ENCODE measurements around the gene NCF4. TPM values are rescaled to one million over a fixed set of nuclear protein-coding genes. Genes with fewer than 3 reads are reported as not detected.

NCF4 gene
- total RNA-seq, 1 donor, result 0.36 TPM

DNA sequence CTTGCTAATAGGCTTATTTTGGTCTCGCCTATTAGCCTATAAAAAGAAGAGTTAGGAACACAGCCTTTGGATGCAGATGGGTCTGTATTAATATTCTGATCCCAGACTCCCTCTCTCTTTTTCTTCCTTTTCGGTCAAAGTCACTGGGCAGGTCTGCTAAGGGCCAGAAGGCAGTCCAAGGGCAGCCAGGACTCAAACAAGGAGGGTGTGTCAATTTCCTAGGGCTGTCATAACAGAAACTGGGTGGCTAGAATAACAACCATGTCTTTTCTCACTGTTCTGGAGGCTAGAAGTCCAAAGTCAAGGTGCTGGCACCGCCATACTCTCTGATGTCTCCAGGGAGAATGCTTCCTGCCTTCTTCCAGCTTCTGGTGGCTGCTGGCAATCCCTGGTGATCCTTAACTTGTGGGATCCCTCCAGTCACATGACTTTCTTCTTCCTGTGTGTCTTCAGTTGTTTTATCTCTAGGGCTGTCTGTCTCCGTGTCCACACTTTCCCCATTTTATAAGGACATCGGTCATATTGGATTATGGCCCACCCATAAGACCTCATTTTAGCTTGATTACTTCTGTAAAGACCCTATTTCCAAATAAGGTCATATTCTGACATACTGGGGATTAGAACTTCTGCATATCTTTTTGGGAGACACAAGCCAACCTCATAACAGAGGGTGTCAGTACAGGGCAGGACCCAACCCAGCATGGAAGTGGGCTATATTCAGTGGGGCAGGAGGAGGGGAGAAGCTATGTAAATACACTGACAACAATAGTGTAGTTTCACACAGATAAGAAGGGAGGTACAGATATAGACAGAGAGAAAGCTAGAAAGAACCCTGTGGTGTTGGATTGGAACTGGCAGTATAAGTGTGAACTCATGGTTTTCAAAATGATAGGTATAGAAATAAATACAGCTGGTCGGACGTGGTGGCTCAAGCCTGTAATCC, 46.7 kb downstream of the NCF4 start:
- H2AFZ ChIP-seq (ENCODE audit: low read length), result no peak overlapping the region
- H3K4me3 ChIP-seq (ENCODE audit: insufficient read depth, low read length), result no peak overlapping the region
- peaks cover 7% of the 10 kb centered on the region for H3K4me1 ChIP-seq (ENCODE audit: insufficient read depth, low read length)
- H3K27ac ChIP-seq (ENCODE audit: low read depth, low read length), result no peak overlapping the region
- no peaks in the 10 kb centered on the region for H4K20me1 ChIP-seq (ENCODE audit: insufficient read depth, low read length)
- TF ChIP-seq, protein P1, sequence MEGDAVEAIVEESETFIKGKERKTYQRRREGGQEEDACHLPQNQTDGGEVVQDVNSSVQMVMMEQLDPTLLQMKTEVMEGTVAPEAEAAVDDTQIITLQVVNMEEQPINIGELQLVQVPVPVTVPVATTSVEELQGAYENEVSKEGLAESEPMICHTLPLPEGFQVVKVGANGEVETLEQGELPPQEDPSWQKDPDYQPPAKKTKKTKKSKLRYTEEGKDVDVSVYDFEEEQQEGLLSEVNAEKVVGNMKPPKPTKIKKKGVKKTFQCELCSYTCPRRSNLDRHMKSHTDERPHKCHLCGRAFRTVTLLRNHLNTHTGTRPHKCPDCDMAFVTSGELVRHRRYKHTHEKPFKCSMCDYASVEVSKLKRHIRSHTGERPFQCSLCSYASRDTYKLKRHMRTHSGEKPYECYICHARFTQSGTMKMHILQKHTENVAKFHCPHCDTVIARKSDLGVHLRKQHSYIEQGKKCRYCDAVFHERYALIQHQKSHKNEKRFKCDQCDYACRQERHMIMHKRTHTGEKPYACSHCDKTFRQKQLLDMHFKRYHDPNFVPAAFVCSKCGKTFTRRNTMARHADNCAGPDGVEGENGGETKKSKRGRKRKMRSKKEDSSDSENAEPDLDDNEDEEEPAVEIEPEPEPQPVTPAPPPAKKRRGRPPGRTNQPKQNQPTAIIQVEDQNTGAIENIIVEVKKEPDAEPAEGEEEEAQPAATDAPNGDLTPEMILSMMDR (IDR thresholded peaks at IDR 0.05; ENCODE audit: extremely low read depth, low read depth, low read length), result no peak
- no peaks in the 10 kb centered on the region for H3K9me3 ChIP-seq (ENCODE audit: low read depth, low read length)
- no peaks in the 10 kb centered on the region for H3K36me3 ChIP-seq (ENCODE audit: insufficient read depth, low read length)
- H3K4me2 ChIP-seq (ENCODE audit: insufficient read depth, low read length), result no peak overlapping the region
- no peaks in the 10 kb centered on the region for H3K79me2 ChIP-seq (ENCODE audit: insufficient read depth, low read length)
- H3K27me3 ChIP-seq (ENCODE audit: insufficient read depth, low read length), result peaks cover 33% of the 10 kb centered on the region
- DNase-seq (ENCODE audit: insufficient read length, low spot score, missing footprints), result peak; percentile 18

DNA sequence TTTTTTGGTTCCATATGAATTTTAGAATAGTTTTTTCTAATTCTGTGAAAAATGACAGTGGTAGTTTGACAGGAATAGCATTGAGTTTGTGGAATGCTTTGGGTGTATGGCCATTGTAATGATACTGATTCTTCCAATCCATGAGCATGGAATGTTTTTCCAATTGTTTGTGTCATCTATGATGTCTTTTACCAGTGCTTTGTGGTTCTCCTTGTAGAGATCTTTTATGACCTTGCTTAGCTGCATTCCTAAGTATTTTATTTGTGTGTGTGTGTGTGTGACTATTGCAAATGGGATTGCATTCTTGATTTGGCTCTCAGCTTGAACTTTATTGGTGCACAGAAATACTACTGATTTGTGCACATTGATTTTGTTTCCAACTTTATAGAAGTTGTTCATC, 49.7 kb downstream of the NCF4 start:
- Histone ChIP-seq H3K27me3 (ENCODE audit: insufficient read depth, low read length) (peaks cover 11% of the 10 kb centered on the region), H3K36me3 (ENCODE audit: insufficient read depth, low read length) (no peaks in the 10 kb centered on the region), H3K9me3 (ENCODE audit: low read depth, low read length) (no peaks in the 10 kb centered on the region), H3K4me1 (ENCODE audit: insufficient read depth, low read length) (peaks cover 13% of the 10 kb centered on the region), H3K79me2 (ENCODE audit: insufficient read depth, low read length) (no peaks in the 10 kb centered on the region), H3K4me3 (ENCODE audit: insufficient read depth, low read length) (no peak overlapping the region), H4K20me1 (ENCODE audit: insufficient read depth, low read length) (no peaks in the 10 kb centered on the region), H3K4me2 (ENCODE audit: insufficient read depth, low read length) (no peak overlapping the region), H3K27ac (ENCODE audit: low read depth, low read length) (no peak overlapping the region), H2AFZ (ENCODE audit: low read length) (no peak overlapping the region)
- no peak for DNase-seq (ENCODE audit: insufficient read length, low spot score, missing footprints)
- TF ChIP-seq, protein P1 (IDR thresholded peaks at IDR 0.05; ENCODE audit: extremely low read depth, low read depth, low read length), result no peak

DNA sequence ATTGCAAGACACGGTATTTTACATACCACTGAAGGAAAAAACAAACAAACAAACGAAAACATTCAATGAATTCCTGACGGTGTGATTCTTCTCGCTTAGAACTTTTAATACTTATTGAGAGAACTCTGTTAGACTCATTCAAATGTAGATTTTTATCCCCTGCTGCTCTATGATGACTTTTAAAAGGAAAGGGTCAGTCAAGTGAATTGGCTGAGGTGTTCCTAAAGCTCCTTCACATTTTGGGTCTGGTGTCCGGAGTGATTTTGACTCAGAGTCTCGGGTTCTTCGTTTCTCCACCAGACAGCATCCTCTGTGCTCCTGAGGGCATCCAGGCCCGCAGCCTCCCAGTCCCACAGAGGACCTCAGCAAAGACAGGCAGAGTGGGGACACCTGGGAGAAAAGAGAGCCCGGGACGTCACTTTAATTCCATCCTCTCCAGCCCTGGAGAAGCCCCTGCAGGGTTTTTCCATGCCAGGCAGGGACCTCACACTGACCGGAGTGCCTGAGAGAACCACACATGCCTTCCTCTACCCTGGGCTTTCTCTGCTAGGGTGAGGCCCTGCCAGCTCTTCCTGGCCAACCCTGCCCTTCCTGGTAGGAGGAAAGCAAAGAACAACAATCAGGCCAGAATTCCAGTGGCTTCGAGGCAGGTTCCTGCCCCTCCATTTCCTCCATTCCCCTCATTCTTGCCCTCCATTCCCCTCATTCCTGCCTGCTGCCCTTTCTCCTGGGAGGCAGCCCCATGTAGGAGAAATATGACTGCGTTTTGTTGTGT, 51.3 kb downstream of the NCF4 start:
- peak; percentile 13 for DNase-seq (ENCODE audit: insufficient read length, low spot score, missing footprints)
- no peak overlapping the region for H3K27ac ChIP-seq (ENCODE audit: low read depth, low read length)
- H3K4me2 ChIP-seq (ENCODE audit: insufficient read depth, low read length), result no peak overlapping the region

More for the DNA sequence above, 51.3 kb downstream of the NCF4 start:
- Histone ChIP-seq H3K4me1 (ENCODE audit: insufficient read depth, low read length) (peaks cover 13% of the 10 kb centered on the region), H3K79me2 (ENCODE audit: insufficient read depth, low read length) (no peaks in the 10 kb centered on the region), H4K20me1 (ENCODE audit: insufficient read depth, low read length) (no peaks in the 10 kb centered on the region), H2AFZ (ENCODE audit: low read length) (peak overlapping the region; percentile 38), H3K9me3 (ENCODE audit: low read depth, low read length) (no peaks in the 10 kb centered on the region), H3K4me3 (ENCODE audit: insufficient read depth, low read length) (no peak overlapping the region), H3K36me3 (ENCODE audit: insufficient read depth, low read length) (no peaks in the 10 kb centered on the region), H3K27me3 (ENCODE audit: insufficient read depth, low read length) (peaks cover 9% of the 10 kb centered on the region)
- TF ChIP-seq, protein P1 (IDR thresholded peaks at IDR 0.05; ENCODE audit: extremely low read depth, low read depth, low read length), result no peak

Measured in osteoblast (primary cell).